MM.1S (cell line): ENCODE measurements around the gene PFDN1.

Experiments
- DNase-seq: peaks from one replicate; pipeline ENCODE4 v3.0.0-alpha.2; 2015
- H2AFZ ChIP-seq: fragments of 300-600 bp; sonication (generic); 2 replicates; pipeline ENCODE4 v1.6.0; 2016; ENCODE audit warnings: antibody characterized with exemption, low read length
- H3F3A ChIP-seq: fragments of 300-600 bp; sonication (generic); 2 replicates; pipeline ENCODE4 v1.6.1; 2016; ENCODE audit warnings: mild to moderate bottlenecking, antibody characterized with exemption, low read length, moderate library complexity, mixed read lengths; ENCODE audit not compliant: insufficient read depth
- H3K27ac ChIP-seq: fragments of 300-600 bp; sonication (generic); 2 replicates; pipeline ENCODE4 v1.5.1; 2016; ENCODE audit warnings: mild to moderate bottlenecking, low read length
- H3K27me3 ChIP-seq: fragments of 300-600 bp; sonication (generic); replicated peaks from 2 replicates; pipeline ENCODE4 v1.6.0; 2016; ENCODE audit warnings: low read length; ENCODE audit not compliant: insufficient read depth
- H3K36me3 ChIP-seq: fragments of 300-600 bp; sonication (generic); replicated peaks from 2 replicates; pipeline ENCODE4 v1.6.1; 2016; ENCODE audit warnings: mild to moderate bottlenecking, low read length, mixed read lengths; ENCODE audit not compliant: insufficient read depth
- H3K4me1 ChIP-seq: fragments of 300-600 bp; sonication (generic); 2 replicates; pipeline ENCODE4 v1.6.1; 2016; ENCODE audit warnings: low read length, mixed read lengths
- H3K4me2 ChIP-seq: fragments of 300-600 bp; sonication (generic); 2 replicates; pipeline ENCODE4 v1.6.0; 2016; ENCODE audit warnings: low read depth, low read length
- H3K4me3 ChIP-seq: fragments of 300-600 bp; sonication (generic); 2 replicates; pipeline ENCODE4 v1.5.1; 2016; ENCODE audit warnings: low read length, mixed read lengths
- H3K79me2 ChIP-seq: fragments of 300-600 bp; sonication (generic); 2 replicates; pipeline ENCODE4 v1.6.1; 2016; ENCODE audit warnings: mixed run types, low read length, mixed read lengths
- H3K9ac ChIP-seq: fragments of 300-600 bp; sonication (generic); 2 replicates; pipeline ENCODE4 v1.6.1; 2016; ENCODE audit warnings: low read length, mixed read lengths
- H3K9me2 ChIP-seq: fragments of 300-600 bp; sonication (generic); replicated peaks from 2 replicates; pipeline ENCODE4 v1.6.1; 2016; ENCODE audit warnings: mild to moderate bottlenecking, low read length, mixed read lengths; ENCODE audit not compliant: insufficient read depth
- H3K9me3 ChIP-seq: fragments of 300-600 bp; sonication (generic); replicated peaks from 2 replicates; pipeline ENCODE4 v1.6.1; 2016; ENCODE audit warnings: mild to moderate bottlenecking, low read length, mixed read lengths; ENCODE audit not compliant: insufficient read depth
- H4K20me1 ChIP-seq: fragments of 300-600 bp; sonication (generic); 2 replicates; pipeline ENCODE4 v1.6.1; 2016; ENCODE audit warnings: mild to moderate bottlenecking, low read length, moderate library complexity, mixed read lengths; ENCODE audit not compliant: insufficient read depth
- CTCF ChIP-seq: fragments of 300-600 bp; sonication (generic); IDR thresholded peaks from 2 replicates; pipeline ENCODE4 v1.5.1; 2016; ENCODE audit warnings: antibody characterized with exemption, low read length, mixed read lengths
- EZH2 ChIP-seq: fragments of 300-600 bp; sonication (generic); optimal IDR thresholded peaks from 2 replicates; pipeline ENCODE3; 2017; ENCODE audit warnings: low read depth, mild to moderate bottlenecking, antibody characterized with exemption, low read length, mixed read lengths
- EZH2phosphoT487 ChIP-seq: fragments of 300-600 bp; sonication (generic); IDR thresholded peaks from 2 replicates; pipeline ENCODE4 v1.6.1; 2018; ENCODE audit warnings: antibody characterized with exemption, low read length

PFDN1 gene

DNA sequence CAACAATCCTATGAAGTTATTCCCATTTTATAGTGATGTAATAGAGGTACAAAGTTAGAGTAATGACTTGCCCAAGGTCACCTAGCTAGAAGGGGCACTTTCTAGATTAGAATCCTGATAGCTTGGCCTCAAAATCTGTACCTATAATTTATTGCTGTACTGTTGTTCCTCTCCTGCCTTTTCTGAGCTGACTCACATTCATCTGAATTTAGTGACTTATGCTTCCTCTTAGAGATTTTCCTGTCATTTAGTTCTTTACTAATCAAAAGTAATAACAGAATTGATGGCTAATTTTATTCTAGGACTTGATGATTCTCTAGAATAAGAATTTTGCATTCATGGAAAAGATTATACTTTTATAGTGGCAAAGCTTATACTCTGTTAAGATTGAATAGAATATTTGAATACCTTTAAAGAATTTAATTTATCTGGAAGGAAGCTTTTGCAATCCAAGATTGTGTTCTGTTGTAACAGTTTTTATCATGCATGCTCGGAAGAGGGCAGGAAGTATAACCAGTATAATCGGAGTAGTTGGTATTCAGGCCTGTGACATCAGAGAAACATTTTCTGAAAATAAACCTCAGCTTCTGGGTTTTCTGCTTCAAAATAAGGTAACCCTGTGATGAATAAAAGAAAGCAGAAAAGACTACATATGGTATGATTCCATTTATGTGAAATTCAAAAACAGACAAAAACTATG lies 106.6 kb downstream of the PFDN1 start:
- Histone ChIP-seq H3K4me1 (no peaks in the 10 kb centered on the region), H3K4me2 (no peak overlapping the region), H3K79me2 (no peaks in the 10 kb centered on the region), H3K27ac (no peak overlapping the region), H3F3A (no peaks in the 10 kb centered on the region), H2AFZ (no peak overlapping the region), H4K20me1 (no peaks in the 10 kb centered on the region), H3K9me2 (no peaks in the 10 kb centered on the region), H3K36me3 (no peaks in the 10 kb centered on the region), H3K9ac (no peak overlapping the region), H3K4me3 (no peak overlapping the region), H3K27me3 (no peaks in the 10 kb centered on the region), H3K9me3 (no peaks in the 10 kb centered on the region)
- no peak for DNase-seq
- TF ChIP-seq EZH2phosphoT487 (no peak), CTCF (no peak), EZH2 (no peak)
